Activated CD8-positive, alpha-beta memory T cell treated with anti-CD3 and anti-CD28 coated beads for 1 hour (primary cell): ENCODE measurements around the gene HOTAIR.

ENCODE experiments used
- DNase-seq, 2 donors: peaks; one replicate each; pipeline ENCODE4 v3.0.0-alpha.2; 2020; ENCODE audit warnings: low read depth in 1 of 2; ENCODE audit errors: extremely low read depth in 1 of 2

Gene HOTAIR

DNA sequence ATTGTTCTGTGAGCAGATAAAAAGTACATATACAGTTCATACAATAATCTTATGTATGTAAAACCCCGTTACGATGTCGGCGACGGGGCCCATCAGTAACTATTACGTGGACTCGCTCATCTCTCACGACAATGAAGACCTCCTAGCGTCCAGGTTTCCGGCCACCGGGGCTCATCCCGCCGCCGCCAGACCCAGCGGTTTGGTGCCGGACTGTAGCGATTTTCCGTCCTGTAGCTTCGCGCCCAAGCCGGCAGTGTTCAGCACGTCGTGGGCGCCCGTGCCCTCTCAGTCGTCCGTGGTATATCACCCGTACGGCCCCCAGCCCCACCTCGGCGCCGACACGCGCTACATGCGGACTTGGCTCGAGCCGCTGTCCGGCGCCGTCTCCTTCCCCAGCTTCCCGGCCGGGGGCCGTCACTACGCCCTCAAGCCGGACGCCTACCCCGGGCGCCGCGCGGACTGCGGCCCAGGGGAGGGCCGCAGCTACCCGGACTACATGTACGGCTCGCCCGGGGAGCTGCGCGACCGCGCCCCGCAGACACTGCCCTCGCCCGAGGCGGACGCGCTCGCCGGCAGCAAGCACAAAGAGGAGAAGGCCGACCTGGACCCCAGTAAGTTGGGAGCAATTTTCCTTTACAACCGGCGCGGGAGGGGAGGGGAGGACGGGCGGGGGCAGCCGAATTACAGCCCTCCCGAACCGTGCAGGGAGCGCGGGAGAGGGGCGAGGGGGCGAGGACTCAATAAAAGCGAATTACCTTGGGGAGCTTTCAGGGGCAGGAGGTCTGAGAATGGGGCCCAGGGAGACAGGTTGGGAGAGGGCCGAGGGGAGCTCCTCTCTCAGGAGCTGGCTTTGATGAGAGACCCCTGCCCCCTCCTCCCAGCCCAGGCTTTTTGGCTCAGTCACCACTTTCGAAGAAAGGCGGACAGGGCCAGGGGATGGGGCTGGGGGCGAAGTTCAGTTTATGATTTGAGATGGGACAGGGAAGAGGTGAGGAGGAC lies 25.7 kb upstream of the HOTAIR start, which contains the start of gene HOXC9:
Gene HOXC9 (plus strand): TSS at position 46 of the 999 bp plus-strand sequence. CDS start 28 bp downstream, at position 74.
- DNase-seq = no peak

- DNase-seq = no peak
These were observed 24.9 kb upstream of the HOTAIR start for GRCh38 chr12:53999559-54000115.

DNA sequence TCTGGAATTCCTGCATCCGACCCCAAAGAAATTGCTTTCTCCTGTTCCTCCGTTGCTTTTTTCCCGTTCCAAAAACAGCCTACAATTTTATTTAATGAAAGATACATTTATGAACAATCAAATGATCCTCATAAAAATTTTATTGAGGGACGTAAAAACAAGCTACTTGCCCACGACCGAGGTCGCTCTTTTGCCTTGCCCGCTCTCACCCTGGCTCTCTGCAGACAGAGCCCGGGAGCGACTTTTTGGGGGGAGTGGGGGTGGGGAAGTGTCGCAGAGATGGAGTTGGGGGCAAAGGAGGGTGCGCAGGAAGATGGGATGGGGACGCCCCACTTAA lies 24.1 kb upstream of the HOTAIR start:
- DNase-seq = no peak

DNA sequence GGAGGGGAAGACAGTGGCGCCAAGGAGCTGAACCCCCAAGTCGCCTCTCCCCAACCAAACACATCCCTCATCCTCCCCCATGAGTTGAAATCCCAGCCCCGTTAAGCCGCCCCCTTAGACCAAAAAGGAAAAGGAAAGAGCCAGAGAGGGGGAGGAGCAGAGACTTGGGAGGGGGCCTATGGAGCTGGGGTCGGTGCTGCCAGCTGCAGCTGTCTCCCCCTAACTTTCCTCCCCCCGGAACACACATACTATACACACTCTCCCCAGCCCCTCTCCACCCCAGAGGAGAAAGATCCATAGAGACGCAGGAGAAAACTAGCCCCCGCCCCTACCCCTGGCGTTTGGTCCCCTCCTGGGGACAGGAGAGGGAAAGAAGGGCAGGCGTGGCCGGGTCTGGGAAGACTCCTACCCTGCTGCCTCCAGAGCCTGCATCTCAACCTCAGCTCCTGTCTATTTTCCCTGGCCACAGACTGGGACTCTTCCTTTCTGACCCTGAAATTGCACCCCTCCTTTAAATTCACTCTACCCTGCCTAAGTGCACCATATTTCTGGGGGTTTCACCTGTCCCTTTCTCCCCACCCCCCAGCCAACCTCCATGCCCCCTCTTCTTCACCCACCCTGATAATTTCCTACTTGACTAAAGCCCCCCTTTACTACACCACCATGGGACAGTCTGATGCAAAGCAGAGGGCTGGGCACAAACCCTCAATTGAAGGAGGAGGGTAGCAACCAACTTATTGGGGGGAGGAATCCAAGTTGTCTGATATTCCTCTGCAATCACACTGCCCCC lies 23.6 kb upstream of the HOTAIR start:
- DNase-seq = no peak

DNA sequence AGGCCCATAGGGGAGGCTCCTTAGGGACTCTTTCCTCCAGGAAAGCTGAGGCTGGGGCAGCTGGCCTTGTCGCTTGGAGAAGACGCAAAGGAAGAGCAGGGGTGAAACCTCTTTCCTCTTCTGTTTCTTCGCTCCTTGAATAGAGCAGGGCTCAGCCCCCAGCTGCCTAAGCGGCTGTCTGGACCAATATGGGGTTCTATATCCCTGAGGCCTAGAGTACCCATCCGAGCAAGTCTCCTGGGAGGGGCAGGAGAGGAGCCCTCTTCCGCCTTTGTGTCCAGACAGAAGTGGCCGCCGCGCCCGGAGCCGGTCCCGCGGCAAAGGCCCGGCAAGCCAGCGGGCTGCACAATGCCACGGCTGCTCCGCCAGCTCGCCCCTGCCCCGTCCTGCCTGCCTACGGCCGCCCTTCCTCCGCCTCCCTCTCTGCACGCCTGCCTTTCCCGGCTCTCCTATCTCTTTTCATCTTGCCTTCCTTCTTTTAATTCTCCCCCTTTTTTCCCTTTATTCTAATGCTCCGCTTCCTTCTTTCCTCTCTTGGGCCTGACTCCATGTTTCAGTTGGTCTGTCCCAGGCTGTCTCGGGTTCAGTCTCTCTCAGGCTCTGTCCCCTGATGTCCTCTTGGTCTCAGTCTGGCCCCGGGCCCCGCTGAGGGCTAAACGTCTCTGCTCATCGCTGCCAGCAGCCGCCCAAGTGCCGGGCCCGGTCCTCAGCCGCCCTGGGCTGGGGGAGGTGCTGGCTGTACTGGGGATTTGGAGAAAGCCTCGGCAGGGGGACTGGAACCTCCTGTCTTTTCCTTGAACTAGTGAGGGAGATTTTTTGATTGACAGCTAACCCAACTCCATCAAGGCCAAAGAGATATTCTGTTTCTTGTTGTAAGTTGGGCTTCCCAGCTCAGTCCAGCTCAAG lies 22.7 kb upstream of the HOTAIR start:
- no peak for DNase-seq

DNA sequence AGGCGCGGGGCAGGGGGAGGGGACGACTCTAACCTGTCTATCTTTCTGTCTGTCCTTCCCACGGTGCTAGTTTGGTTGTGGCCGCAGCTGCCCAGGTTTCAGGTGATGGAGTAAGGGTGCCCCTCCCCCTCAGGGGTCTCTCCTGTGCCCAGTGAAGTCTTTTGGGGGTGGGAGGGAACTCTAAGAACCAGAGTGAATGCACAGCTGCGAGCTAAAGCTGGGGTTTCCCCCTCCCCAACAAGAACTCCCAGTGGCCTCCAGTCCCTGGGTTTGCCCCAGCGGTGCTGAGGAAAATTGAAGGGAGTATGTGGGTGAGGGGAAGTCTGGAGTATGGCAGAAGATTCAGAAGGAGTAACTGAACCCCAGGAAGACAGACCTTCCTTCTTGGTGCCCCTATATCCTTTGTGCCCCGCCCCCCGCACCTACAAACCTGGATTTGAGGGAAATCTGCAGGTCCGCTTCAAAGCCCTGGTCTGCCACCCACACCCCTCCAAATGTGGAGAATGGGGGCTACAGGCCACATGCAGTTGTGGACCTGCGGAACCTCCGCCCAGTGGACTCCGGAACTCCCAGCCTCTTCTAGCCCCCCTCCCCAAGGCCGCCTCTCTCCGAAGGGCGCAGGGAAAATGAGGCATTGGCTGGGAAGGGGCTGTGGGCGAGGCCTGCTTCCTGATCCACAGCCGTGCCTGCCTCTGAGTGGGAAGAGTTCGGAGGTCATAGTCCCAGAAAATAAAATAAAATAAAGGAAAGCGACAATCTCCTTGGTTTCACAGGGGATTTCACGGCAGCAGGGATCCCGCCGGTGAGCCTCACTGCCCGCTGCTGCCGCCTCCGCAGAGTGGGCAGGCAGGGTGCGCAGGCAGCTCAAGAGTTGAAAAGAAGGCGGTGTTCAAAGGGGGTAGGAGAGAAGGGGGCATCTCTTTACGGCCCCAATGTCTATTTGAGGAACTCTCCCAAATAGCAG lies 21.8 kb upstream of the HOTAIR start:
- DNase-seq = no peak

- DNase-seq = no peak
These were observed 20.9 kb upstream of the HOTAIR start for GRCh38 chr12:53995378-53996239.

GRCh38 chr12:53995002-53995377 lies 20.2 kb upstream of the HOTAIR start:
- DNase-seq = no peak

DNA sequence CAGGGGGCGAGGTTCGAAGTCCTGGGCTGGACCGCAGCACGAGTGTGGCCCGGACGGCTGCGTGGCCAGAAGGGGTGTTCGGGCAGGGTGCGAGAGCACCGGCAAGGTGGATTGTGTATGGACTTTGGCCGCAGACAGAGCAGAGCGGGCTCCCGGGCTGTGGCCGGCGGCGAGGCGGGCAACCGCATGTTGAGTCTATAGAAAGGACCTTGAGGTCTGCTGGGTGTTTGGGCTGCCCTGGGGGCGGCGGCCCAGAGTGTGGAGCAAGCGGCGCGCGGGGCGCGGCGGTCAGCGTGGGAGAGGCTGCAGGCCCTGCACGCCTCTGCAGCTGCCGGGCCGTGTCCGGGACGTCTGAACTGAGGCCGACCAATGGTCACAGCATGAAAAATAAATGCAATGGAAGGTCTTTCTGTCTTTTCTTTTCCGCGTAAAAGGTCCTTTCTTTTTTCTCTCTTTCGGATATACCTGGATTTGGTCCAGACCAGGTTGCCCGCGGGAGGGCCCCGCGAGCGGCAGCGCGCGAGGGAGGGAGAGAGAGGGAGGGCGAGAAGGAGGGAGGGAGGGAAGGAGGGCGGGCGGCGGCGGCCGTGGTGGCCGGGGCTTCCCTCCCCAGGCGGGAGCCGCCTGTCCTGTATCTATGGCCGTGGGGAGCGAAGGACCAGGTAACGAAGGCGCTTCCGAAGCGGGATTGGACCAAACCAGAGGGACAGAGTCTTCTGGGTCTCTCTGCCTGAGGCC lies 19.7 kb upstream of the HOTAIR start:
- DNase-seq = no peak

- DNase-seq = no peak
These were observed 19.2 kb upstream of the HOTAIR start for GRCh38 chr12:53994009-53994263.

- DNase-seq = no peak
These were observed 18.6 kb upstream of the HOTAIR start for GRCh38 chr12:53993162-53994008.

DNA sequence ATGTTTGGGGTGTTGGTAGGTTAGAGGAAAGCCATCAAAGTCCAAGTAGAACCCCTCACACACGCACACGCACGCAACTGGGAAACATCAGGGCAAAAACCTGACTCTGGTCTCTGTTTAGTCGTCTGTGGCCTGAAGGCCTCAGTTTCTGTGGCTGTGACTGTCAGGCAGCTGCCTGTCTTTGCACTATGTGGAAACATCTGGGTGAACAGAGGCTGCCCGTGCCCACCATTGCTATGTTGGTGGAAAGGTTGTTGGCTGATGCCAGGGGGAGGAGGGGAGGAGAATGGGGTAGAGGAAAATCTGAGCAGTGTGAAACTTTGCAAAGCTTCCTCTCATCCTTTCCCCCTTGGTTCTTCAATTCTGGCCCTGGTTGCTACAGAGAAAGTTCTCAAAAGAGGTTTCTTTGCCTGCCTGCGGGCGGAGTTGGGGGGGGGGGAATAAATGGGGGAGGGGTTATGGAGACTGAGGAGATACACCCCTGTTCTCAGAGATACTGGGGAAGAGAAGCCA lies 17.7 kb upstream of the HOTAIR start:
- DNase-seq = no peak

- DNase-seq = no peak
These were observed 16.3 kb upstream of the HOTAIR start for GRCh38 chr12:53991077-53991460.

DNA sequence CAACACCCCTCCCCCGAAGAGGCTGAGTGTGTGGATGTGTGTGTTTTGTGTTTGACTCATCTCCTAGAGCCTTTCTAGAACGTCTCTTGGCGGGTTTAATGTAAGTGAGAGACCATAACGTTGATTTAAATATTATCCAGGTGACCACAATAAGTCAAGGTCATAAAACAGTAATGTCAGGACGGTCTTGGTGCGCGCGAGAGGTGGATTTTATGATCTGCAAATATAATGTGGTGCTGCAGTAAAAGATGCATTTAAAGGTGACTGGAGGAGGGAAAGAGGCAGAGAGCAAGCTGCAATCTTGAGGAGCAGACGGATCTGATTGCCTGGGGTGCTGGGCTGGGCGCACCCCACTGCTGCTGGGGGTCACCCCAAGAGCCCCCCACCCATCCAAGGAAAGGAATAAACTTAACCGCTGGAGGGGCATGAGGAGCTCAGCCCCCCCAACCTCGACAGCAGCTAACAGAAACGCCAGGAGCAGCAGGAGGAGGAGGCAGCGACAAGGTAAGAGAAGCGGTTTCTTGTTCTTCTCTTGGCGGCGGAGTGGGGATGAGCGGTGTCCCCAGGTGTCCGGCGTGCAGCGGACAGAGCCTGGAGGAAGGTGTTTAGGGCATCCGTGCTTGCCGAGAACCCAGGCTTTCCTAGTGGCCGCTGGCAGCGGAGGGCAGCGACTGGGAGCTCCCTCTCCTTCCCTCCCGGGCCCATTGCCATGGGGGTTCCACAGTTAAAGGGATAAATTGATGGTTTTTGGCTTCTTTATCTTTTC lies 15.7 kb upstream of the HOTAIR start:
- no peak for DNase-seq

- no peak for DNase-seq
These were observed 14.7 kb upstream of the HOTAIR start for GRCh38 chr12:53989227-53990113.
